Fibroblast of villous mesenchyme (primary cell): ENCODE results near the gene UVRAG. TPM values are rescaled to one million over a fixed set of nuclear protein-coding genes. Genes with fewer than 3 reads are reported as not detected.
"Not testable (repeated sequence)": the region's sequence is repeated elsewhere in the genome, so short reads cannot be mapped to it uniquely, and the experiment has no call there.

ENCODE experiments used
- DNase-seq: peaks from one replicate; pipeline ENCODE4 v3.0.0-alpha.2; 2010; ENCODE audit warnings: low read depth
- H3K4me3 ChIP-seq: 2 replicates; pipeline ENCODE4 v1.5.1; 2011; ENCODE audit warnings: low read depth, mild to moderate bottlenecking, low read length
- total RNA-seq: library from RNA; depleted of rRNA; stranded (reverse); fragments of >200 nt; gene quantifications from 2 replicates; pipeline ENCODE4 v1.2.3, GENCODE V29; 2012
- TF ChIP-seq, protein P1 (sequence below): IDR thresholded peaks from 2 replicates; pipeline ENCODE4 v1.5.1; 2012; ENCODE audit warnings: low read depth, mild to moderate bottlenecking, low read length; ENCODE audit not compliant: insufficient read depth

The UVRAG gene
- total RNA-seq, 1 donor, result 37.1 TPM

DNA sequence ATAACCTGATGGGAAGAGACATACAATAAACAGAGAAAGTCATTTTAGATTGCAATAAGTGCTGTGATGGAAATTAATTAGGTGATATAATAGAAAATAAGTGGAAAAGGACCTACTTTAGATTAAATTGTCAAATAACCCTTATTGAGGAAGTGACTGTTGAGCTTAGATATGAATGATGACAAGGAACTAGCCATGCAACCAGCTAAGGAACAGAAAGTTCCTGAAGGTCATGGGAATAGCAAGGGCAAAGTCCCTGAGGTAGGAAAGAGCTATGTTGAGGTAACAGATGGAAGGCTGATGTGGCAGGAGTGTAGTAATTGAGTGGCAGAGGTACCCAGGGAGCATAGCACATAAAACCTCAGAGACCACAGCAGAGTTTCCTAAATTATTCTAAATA is 256.1 kb downstream of the UVRAG start:
- no peak for DNase-seq
- TF ChIP-seq, protein P1, sequence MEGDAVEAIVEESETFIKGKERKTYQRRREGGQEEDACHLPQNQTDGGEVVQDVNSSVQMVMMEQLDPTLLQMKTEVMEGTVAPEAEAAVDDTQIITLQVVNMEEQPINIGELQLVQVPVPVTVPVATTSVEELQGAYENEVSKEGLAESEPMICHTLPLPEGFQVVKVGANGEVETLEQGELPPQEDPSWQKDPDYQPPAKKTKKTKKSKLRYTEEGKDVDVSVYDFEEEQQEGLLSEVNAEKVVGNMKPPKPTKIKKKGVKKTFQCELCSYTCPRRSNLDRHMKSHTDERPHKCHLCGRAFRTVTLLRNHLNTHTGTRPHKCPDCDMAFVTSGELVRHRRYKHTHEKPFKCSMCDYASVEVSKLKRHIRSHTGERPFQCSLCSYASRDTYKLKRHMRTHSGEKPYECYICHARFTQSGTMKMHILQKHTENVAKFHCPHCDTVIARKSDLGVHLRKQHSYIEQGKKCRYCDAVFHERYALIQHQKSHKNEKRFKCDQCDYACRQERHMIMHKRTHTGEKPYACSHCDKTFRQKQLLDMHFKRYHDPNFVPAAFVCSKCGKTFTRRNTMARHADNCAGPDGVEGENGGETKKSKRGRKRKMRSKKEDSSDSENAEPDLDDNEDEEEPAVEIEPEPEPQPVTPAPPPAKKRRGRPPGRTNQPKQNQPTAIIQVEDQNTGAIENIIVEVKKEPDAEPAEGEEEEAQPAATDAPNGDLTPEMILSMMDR, result no peak
- H3K4me3 ChIP-seq, result no peak overlapping the region

DNA sequence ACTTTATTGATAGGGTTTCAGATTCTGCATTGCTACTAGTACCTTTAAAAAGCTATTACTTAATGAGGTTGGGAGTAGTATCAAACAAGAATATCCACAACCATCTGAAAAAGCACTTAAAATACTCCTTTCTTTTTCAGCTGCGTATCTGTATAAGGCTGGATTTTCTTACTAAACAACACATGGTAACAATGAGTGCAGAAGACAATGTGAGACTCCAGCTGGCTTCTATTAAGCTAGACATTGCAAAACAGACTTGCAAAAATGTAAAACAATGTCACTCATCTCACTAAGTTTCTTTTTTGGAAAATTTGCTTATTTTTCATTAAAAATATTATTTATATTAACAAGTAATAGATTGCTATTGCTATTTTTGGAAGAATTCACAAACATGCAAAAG is 258.7 kb downstream of the UVRAG start:
- peak; percentile 76 for DNase-seq
- no peak overlapping the region for H3K4me3 ChIP-seq
- TF ChIP-seq, protein P1, result no peak

DNA sequence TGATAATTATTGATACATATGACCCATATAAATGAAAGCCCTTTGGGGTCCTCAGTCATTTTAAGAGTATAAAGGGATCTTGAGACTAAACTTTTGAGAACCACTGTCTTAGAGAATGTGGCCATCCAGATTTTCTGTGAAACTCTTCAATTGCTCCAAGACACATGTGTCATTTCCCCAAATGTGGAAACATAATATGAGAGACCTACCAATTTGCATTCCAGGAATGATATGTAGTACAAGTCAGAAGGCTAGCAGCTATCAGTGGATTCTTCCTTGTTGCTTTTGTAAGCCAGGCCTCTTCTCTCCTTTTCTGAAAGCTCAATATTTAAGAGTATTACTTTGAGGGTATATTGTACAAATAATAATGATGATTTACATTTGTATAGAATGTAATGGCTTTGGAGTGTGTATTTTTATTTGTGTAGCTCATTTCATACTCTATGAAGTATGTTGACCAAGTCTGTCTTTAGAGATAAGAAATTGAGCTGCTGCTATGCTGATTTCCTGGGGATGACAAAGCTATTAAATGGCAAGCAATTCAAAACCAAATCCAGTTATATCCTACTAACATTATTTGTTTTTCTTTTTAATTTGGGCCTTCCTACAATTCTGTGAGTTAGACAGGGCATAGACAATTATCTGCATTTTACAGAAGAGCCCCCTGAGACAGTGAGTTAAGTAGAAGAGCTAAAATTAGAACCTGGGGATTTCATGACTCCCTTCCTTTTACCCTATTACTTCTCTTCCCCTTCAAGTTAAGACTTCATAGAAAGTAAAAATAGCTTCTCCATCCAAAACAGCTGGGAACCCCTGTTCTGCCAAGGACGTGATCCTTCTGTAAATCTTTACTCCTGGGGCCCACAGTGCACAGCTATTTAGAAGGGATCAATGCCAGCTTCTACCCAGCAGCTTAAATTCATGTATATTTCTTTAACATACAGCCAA is 259.4 kb downstream of the UVRAG start:
- no peak overlapping the region for H3K4me3 ChIP-seq
- peak; percentile 17 for DNase-seq
- TF ChIP-seq, protein P1, result no peak

DNA sequence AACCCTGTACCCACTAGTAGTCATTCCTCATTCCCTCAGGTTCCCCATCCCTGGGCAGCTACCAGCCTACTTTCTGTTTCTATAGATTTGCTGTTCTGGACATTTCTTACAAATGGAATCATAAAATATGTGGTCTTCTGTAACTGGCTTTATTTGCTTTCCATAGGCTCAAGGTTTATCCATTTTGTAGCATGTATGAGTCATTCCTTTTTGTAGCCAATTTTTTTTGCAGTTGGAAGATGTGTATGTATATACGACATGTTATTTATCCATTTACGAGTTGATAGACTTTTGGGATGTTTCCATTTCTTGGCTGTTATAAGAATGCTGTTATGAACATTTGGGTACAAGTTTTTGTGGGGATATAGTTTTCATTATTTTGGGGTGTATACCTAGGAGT is 260.7 kb downstream of the UVRAG start:
- H3K4me3 ChIP-seq, result no peak overlapping the region
- DNase-seq, result peak; percentile 34
- TF ChIP-seq, protein P1, result no peak

DNA sequence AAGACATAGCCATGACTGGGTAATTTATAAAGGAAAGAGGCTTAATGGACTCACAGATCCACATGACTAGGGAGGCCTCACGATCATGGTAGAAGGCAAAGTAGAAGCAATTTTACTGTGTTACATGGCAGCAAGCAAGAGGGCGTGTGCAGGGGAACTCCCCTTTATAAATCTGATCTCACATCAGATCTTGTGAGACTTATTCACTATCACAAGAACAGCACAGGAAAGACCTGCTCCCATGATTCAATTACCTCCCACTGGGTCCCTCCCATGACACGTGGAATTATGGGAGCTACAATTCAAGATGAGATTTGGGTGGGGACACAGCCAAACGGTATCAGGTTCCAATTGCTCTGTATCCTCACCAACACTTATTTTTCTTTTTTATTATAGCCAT is 261.2 kb downstream of the UVRAG start:
- not testable (repeated sequence) for H3K4me3 ChIP-seq, DNase-seq

DNA sequence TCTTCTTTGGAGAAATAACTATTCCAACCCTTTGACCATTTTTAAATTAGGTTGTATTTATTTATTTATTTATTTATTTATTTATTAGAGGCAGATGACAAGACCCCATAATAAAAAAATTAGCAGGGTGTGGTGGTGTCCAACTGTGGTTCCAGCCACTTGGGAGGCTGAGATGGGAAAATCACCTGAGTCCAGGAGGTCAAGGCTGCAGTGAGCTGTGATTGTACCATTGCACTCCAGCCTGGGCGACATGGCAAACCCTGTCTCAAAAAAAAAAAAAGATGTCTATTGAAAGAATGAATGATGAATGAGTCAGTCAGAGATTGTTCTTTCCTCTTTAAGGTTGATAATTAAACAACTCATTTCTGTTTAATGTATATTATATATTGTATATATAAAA is 261.7 kb downstream of the UVRAG start:
- TF ChIP-seq, protein P1, result no peak
- H3K4me3 ChIP-seq, result no peak overlapping the region
- no peak for DNase-seq

DNA sequence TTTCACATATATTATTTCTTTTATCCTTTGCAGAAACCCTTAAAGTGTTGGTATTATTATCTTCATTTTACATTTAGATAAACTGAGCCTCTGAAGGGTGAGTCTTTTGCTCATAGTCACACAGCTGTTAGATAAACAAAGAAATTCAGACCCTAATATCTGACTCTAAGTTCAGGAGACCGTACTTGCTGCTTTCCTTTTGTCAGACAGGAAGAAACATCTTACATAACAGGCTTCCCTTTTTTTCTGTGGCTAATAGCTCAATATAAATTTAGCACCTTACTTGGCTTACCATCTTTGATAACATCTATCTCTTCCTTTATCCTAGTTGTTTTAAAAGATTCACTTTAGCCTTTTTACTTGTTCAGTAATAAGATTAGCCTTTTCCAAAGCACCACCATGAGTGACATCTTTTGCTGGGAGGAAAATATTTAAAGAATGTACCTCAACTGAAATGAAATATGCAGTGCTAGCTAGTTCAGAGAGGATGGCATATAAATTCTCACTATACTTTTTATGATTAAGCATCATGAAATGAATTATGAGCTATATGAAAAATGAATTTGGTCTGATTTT is 262.7 kb downstream of the UVRAG start:
- H3K4me3 ChIP-seq, result no peak overlapping the region
- TF ChIP-seq, protein P1, result no peak
- peak; percentile 13 for DNase-seq

DNA sequence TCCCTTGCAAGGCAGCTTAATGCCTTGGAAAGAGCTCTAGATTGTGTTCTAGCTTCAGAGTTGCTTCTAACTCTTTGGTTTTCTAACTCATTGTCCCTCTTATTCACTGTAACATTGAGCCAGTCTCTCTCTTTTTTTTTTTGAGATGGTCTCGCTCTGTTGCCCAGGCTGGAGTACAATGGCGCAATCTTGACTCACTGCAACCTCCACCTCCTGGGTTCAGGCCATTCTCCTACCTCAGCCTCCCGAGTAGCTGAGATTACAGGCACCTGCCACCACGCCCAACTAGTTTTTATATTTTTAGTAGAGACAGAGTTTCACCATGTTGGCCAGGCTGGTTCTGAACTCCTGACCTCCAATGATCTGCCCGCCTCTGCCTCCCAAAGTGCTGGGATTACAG is 266.1 kb downstream of the UVRAG start:
- DNase-seq, H3K4me3 ChIP-seq: not testable (repeated sequence)
